Ovary (tissue), 9 donors: ENCODE results near the gene HUNK. TPM values are rescaled to one million over a fixed set of nuclear protein-coding genes. Genes with fewer than 3 reads are reported as not detected.
"Not testable (repeated sequence)": the region's sequence is repeated elsewhere in the genome, so short reads cannot be mapped to it uniquely, and the experiment has no call there.

Experiments used
- DNase-seq, 5 donors: peaks; one replicate each; pipeline ENCODE4 v3.0.0-alpha.2; 2019 to 2020
- H3K27ac ChIP-seq, 2 donors: fragments of 200-600 bp; one replicate each; pipeline versions ENCODE4 v1.5.1 to v1.8.0; 2019 to 2022
- H3K27me3 ChIP-seq: fragments of 200-600 bp; one replicate; pipeline ENCODE4 v1.8.0; 2022
- H3K36me3 ChIP-seq: fragments of 200-600 bp; sonication (generic); one replicate; pipeline ENCODE4 v1.5.1; 2019
- H3K4me1 ChIP-seq: one replicate; pipeline ENCODE4 v1.8.1; 2013; ENCODE audit warnings: mild to moderate bottlenecking, moderate library complexity; ENCODE audit not compliant: insufficient read depth
- H3K4me3 ChIP-seq: fragments of 200-600 bp; sonication (generic); one replicate; pipeline ENCODE4 v1.5.1; 2017
- H3K9me3 ChIP-seq, 2 donors: fragments of 200-600 bp in 1 of 2; sonication (generic) in 1 of 2; one replicate each; pipeline versions ENCODE4 v1.5.1 to v1.8.1; 2013 to 2019; ENCODE audit warnings: mild to moderate bottlenecking in 1 of 2, moderate library complexity in 1 of 2
- CTCF ChIP-seq, 3 donors: fragments of 450-650 bp in 2 of 3; fragments of 200-600 bp in 1 of 3; IDR thresholded peaks; one replicate each; pipeline versions ENCODE4 v1.5.1 to v1.8.0; 2016 to 2022; ENCODE audit warnings: antibody characterized with exemption in 3 of 3, mild to moderate bottlenecking in 1 of 3
- EP300 ChIP-seq: sonication (generic); formaldehyde crosslinking; IDR thresholded peaks from one replicate; pipeline ENCODE4 v1.6.1; 2017; ENCODE audit warnings: antibody characterized with exemption
- POLR2A ChIP-seq: fragments of 450-650 bp; IDR thresholded peaks from one replicate; pipeline ENCODE4 v1.6.1; 2017; ENCODE audit warnings: antibody characterized with exemption, mild to moderate bottlenecking, moderate library complexity
- WGBS, 3 donors: extraction: QIAGEN DNeasy Blood & Tissue Kit in 1 of 3; methylation state at CpG; one replicate each; pipeline versions ENCODE4 v1.1.5 to v1.1.7; 2013 to 2017; 5-methylcytosine and 5-hydroxymethylcytosine counted together
- intact Hi-C, 4 donors: fragments of 100-400 bp; cut with DNase I; formaldehyde crosslinking; loops; one replicate each; pipeline versions ENCODE4 v1.11.0 to v1.15.1; 2022 to 2023
- polyA plus RNA-seq, 2 donors: library from polyadenylated mRNA; stranded (reverse); fragments of 200-250 nt in 1 of 2; fragments of 350-450 nt in 1 of 2; fragmentation: Illumina TruSeq in 1 of 2; extraction: RNeasy Lipid Tissue Mini Kit (QIAGEN cat#74804) in 1 of 2; gene quantifications; one replicate each; pipeline ENCODE4 v1.2.3, GENCODE V29; 2013 to 2014
- total RNA-seq, 7 donors: library from RNA; depleted of rRNA in 2 of 7; stranded (reverse); fragments of >200 nt in 2 of 7; fragmentation: NEBNext Ultra II Directional in 3 of 7; extraction: Animal tissue kit (Norgen Biotek cat#: 25700) in 3 of 7; gene quantifications; one replicate each; pipeline versions ENCODE4 v1.1.0 to v1.2.4, GENCODE V29; 2016 to 2023
- donor health status: DM: no; HTN: no; CAD: no; lungs with moderate emphysema.
- donor health status: DM: no; HTN: no; CAD: no.
- donor health status: Bipolar disorder and iron deficiency.
- donor health status: DM: yes; HTN: yes; CAD: no.
- donor health status: DM: no; HTN: no; CAD: no.
- donor health status: DM: yes; HTN: yes; CAD: no.

The HUNK gene
- total and polyA plus RNA-seq, 9 donors = under 0.01 to 4.9 (median 1.6) TPM

- intact Hi-C loops = no loop called here
- no peaks in the 10 kb centered on the region for H3K9me3 ChIP-seq
- H3K27me3 ChIP-seq = no peaks in the 10 kb centered on the region
- no peaks in the 10 kb centered on the region for H3K36me3 ChIP-seq
- no peak for DNase-seq
- TF ChIP-seq EP300 (no peak), CTCF (IDR thresholded peaks at IDR 0.05) (no peak), POLR2A (no peak)
- H3K4me3 ChIP-seq = no peak overlapping the region
- 50 to 80% (median 73%) methylated on average over 2 of the region's 2 CpGs for WGBS, 3 donors
- no peaks in the 10 kb centered on the region for H3K4me1 ChIP-seq
- no peak overlapping the region for H3K27ac ChIP-seq
These were observed 162.8 kb downstream of the HUNK start for GRCh38 chr21:32035617-32036016.

GRCh38 chr21:32036756-32037155 lies 163.9 kb downstream of the HUNK start:
- Histone ChIP-seq H3K27ac (no peak overlapping the region), H3K4me1 (no peaks in the 10 kb centered on the region), H3K9me3 (no peaks in the 10 kb centered on the region), H3K27me3 (no peaks in the 10 kb centered on the region), H3K36me3 (no peaks in the 10 kb centered on the region), H3K4me3 (no peak overlapping the region)
- no peak for DNase-seq
- intact Hi-C loops = no loop called here
- TF ChIP-seq POLR2A = no peak
- WGBS, 3 donors = 22 to 42% (median 31%) methylated on average over 2 of the region's 2 CpGs

- not testable (repeated sequence) for H3K36me3 ChIP-seq
- 83 to 87% (median 84%) methylated on average over 4 of the region's 4 CpGs for WGBS, 3 donors
These were observed 165.9 kb downstream of the HUNK start for GRCh38 chr21:32038751-32039150.

GRCh38 chr21:32043458-32043857 lies 170.6 kb downstream of the HUNK start:
- TF ChIP-seq EP300 (no peak), CTCF (IDR thresholded peaks at IDR 0.05) (no peak), POLR2A (no peak)
- no peaks in the 10 kb centered on the region for H3K4me1 ChIP-seq
- no peaks in the 10 kb centered on the region for H3K9me3 ChIP-seq
- DNase-seq = no peak
- H3K4me3 ChIP-seq = no peak overlapping the region
- WGBS, 3 donors = 89 to 95% (median 94%) methylated on average over 10 of the region's 10 CpGs
- no peak overlapping the region for H3K27ac ChIP-seq
- no peaks in the 10 kb centered on the region for H3K27me3 ChIP-seq
- intact Hi-C loops = no loop called here
- H3K36me3 ChIP-seq = no peaks in the 10 kb centered on the region

More at GRCh38 chr21:32038751-32039150, 165.9 kb downstream of the HUNK start:
- H3K9me3 ChIP-seq, H3K4me3 ChIP-seq, H3K27ac ChIP-seq, H3K27me3 ChIP-seq, intact Hi-C loops, DNase-seq, H3K4me1 ChIP-seq: not testable (repeated sequence)

- 65 to 73% (median 70%) methylated on average over 25 of the region's 25 CpGs for WGBS, 3 donors
- TF ChIP-seq POLR2A (no peak), EP300 (no peak), CTCF (IDR thresholded peaks at IDR 0.05) (no peak)
- H3K36me3 ChIP-seq = no peaks in the 10 kb centered on the region
- no peak overlapping the region for H3K4me3 ChIP-seq
- no peak overlapping the region for H3K27ac ChIP-seq
- H3K4me1 ChIP-seq = no peaks in the 10 kb centered on the region
- H3K27me3 ChIP-seq = no peaks in the 10 kb centered on the region
- intact Hi-C loops = no loop called here
- H3K9me3 ChIP-seq = no peaks in the 10 kb centered on the region
- no peak for DNase-seq
These were observed 171.7 kb downstream of the HUNK start for GRCh38 chr21:32044205-32045180.
